ENCODE measurements around the gene FAM24A.
"Not testable (repeated sequence)": the region's sequence is repeated elsewhere in the genome, so short reads cannot be mapped to it uniquely, and the experiment has no call there.

FAM24A gene

GRCh38 chr10:122882766-122883165 lies 27.6 kb upstream of the FAM24A start:
- no peak overlapping the region for H3K4me3 Mint-ChIP-seq
- no peak for TF ChIP-seq CTCF (IDR thresholded peaks at IDR 0.05; ENCODE audit: unreplicated experiment in 3 of 3)
- peaks cover 13% of the 10 kb centered on the region for H3K27me3 Mint-ChIP-seq (ENCODE audit: low read depth)
- H3K27ac Mint-ChIP-seq: no peak overlapping the region
- no peaks in the 10 kb centered on the region for H3K4me1 Mint-ChIP-seq
- H3K36me3 Mint-ChIP-seq (ENCODE audit: low read depth): no peaks in the 10 kb centered on the region
- no peaks in the 10 kb centered on the region for H3K9me3 Mint-ChIP-seq

- Mint-ChIP-seq H3K27ac (no peak overlapping the region), H3K27me3 (ENCODE audit: low read depth) (peaks cover 7% of the 10 kb centered on the region), H3K9me3 (no peaks in the 10 kb centered on the region), H3K36me3 (ENCODE audit: low read depth) (no peaks in the 10 kb centered on the region), H3K4me3 (no peak overlapping the region), H3K4me1 (no peaks in the 10 kb centered on the region)
- no peak for TF ChIP-seq CTCF (IDR thresholded peaks at IDR 0.05; ENCODE audit: unreplicated experiment in 3 of 3)
These were observed 26.2 kb upstream of the FAM24A start for GRCh38 chr10:122884166-122884565.

GRCh38 chr10:122894261-122894944 lies 16.0 kb upstream of the FAM24A start:
- H3K4me3 Mint-ChIP-seq: no peak overlapping the region
- no peak overlapping the region for H3K27ac Mint-ChIP-seq
- H3K4me1 Mint-ChIP-seq: no peaks in the 10 kb centered on the region
- H3K27me3 Mint-ChIP-seq (ENCODE audit: low read depth): peaks cover 13% of the 10 kb centered on the region
- TF ChIP-seq CTCF (IDR thresholded peaks at IDR 0.05; ENCODE audit: unreplicated experiment in 3 of 3): no peak
- H3K9me3 Mint-ChIP-seq: no peaks in the 10 kb centered on the region
- H3K36me3 Mint-ChIP-seq (ENCODE audit: low read depth): no peaks in the 10 kb centered on the region

GRCh38 chr10:122903861-122904260 lies 6.5 kb upstream of the FAM24A start:
- not testable (repeated sequence) for H3K27ac Mint-ChIP-seq; H3K4me1 Mint-ChIP-seq; H3K36me3 Mint-ChIP-seq (ENCODE audit: low read depth); H3K4me3 Mint-ChIP-seq; H3K9me3 Mint-ChIP-seq
- peaks cover 19% of the 10 kb centered on the region for H3K27me3 Mint-ChIP-seq (ENCODE audit: low read depth)

GRCh38 chr10:122911889-122912484 lies 1.6 kb downstream of the FAM24A start:
- no peak overlapping the region for H3K27ac Mint-ChIP-seq
- TF ChIP-seq CTCF (IDR thresholded peaks at IDR 0.05; ENCODE audit: unreplicated experiment in 3 of 3): no peak
- no peaks in the 10 kb centered on the region for H3K4me1 Mint-ChIP-seq
- no peaks in the 10 kb centered on the region for H3K36me3 Mint-ChIP-seq (ENCODE audit: low read depth)
- H3K9me3 Mint-ChIP-seq: no peaks in the 10 kb centered on the region
- peaks cover 9% of the 10 kb centered on the region for H3K27me3 Mint-ChIP-seq (ENCODE audit: low read depth)
- no peak overlapping the region for H3K4me3 Mint-ChIP-seq

- Mint-ChIP-seq H3K27me3 (ENCODE audit: low read depth) (no peaks in the 10 kb centered on the region), H3K36me3 (ENCODE audit: low read depth) (no peaks in the 10 kb centered on the region), H3K4me1 (no peaks in the 10 kb centered on the region), H3K27ac (no peak overlapping the region), H3K4me3 (no peak overlapping the region), H3K9me3 (peaks cover 3% of the 10 kb centered on the region)
- no peak for TF ChIP-seq CTCF (IDR thresholded peaks at IDR 0.05; ENCODE audit: unreplicated experiment in 3 of 3)
These were observed 5.3 kb downstream of the FAM24A start for GRCh38 chr10:122915700-122916099.
